ENCODE measurements around the gene DENND1A. TPM values are rescaled to one million over a fixed set of nuclear protein-coding genes. Genes with fewer than 3 reads are reported as not detected.

Gene DENND1A
- total RNA-seq, 1 donor from 2014 or later: 13.9 TPM

- no peaks in the 10 kb centered on the region for H3K27me3 Mint-ChIP-seq (ENCODE audit: unreplicated experiment)
- H3K9me3 Mint-ChIP-seq (ENCODE audit: unreplicated experiment): peaks cover 1% of the 10 kb centered on the region
- no peak overlapping the region for H3K27ac Mint-ChIP-seq (ENCODE audit: unreplicated experiment)
- DNase-seq: no peak
- TF ChIP-seq CTCF (IDR thresholded peaks at IDR 0.05; ENCODE audit: partially characterized antibody, unreplicated experiment): no peak
- no peak overlapping the region for H3K4me3 Mint-ChIP-seq (ENCODE audit: unreplicated experiment)
- no peaks in the 10 kb centered on the region for H3K4me1 Mint-ChIP-seq (ENCODE audit: low read depth, unreplicated experiment)
- no peaks in the 10 kb centered on the region for H3K36me3 Mint-ChIP-seq (ENCODE audit: unreplicated experiment)
These were observed 31.0 kb upstream of the DENND1A start for GRCh38 chr9:123960965-123961364.

GRCh38 chr9:123960366-123960765 is 30.4 kb upstream of the DENND1A start:
- no peak for DNase-seq
- Mint-ChIP-seq H3K27me3 (ENCODE audit: unreplicated experiment) (no peaks in the 10 kb centered on the region), H3K27ac (ENCODE audit: unreplicated experiment) (no peak overlapping the region), H3K4me3 (ENCODE audit: unreplicated experiment) (no peak overlapping the region), H3K4me1 (ENCODE audit: low read depth, unreplicated experiment) (no peaks in the 10 kb centered on the region), H3K36me3 (ENCODE audit: unreplicated experiment) (no peaks in the 10 kb centered on the region), H3K9me3 (ENCODE audit: unreplicated experiment) (peaks cover 1% of the 10 kb centered on the region)
- TF ChIP-seq CTCF (IDR thresholded peaks at IDR 0.05; ENCODE audit: partially characterized antibody, unreplicated experiment): no peak

DNA sequence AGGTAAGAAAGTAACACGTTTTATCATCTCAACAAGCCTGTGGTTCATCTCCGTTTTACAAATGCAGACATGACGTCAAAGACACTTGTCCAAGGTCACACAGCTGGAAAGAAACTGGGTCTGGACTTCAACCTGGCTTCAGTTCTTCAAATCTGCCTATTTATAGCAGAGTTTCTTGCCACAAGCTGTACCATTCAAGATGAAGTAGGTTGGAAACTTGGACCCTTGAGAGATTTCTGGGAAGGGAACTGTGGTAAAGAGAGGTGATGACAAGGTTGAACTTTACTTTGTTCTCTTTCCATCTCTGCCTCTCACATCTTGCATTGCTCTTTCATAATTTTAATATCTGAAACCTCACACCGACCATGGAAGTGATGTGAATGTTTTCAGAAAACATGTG is 29.9 kb upstream of the DENND1A start:
- H3K36me3 Mint-ChIP-seq (ENCODE audit: unreplicated experiment): no peaks in the 10 kb centered on the region
- no peaks in the 10 kb centered on the region for H3K27me3 Mint-ChIP-seq (ENCODE audit: unreplicated experiment)

GRCh38 chr9:123957731-123958130 is 27.8 kb upstream of the DENND1A start:
- Mint-ChIP-seq H3K27me3 (ENCODE audit: unreplicated experiment) (no peaks in the 10 kb centered on the region), H3K4me3 (ENCODE audit: unreplicated experiment) (no peak overlapping the region)

More for the DNA sequence above, 29.9 kb upstream of the DENND1A start:
- Mint-ChIP-seq H3K27ac (ENCODE audit: unreplicated experiment) (no peak overlapping the region), H3K4me1 (ENCODE audit: low read depth, unreplicated experiment) (no peaks in the 10 kb centered on the region), H3K9me3 (ENCODE audit: unreplicated experiment) (peaks cover 1% of the 10 kb centered on the region), H3K4me3 (ENCODE audit: unreplicated experiment) (no peak overlapping the region)
- no peak for DNase-seq
- TF ChIP-seq CTCF (IDR thresholded peaks at IDR 0.05; ENCODE audit: partially characterized antibody, unreplicated experiment): no peak

More at GRCh38 chr9:123957731-123958130, 27.8 kb upstream of the DENND1A start:
- no peak for DNase-seq
- TF ChIP-seq CTCF (IDR thresholded peaks at IDR 0.05; ENCODE audit: partially characterized antibody, unreplicated experiment): no peak
- Mint-ChIP-seq H3K36me3 (ENCODE audit: unreplicated experiment) (no peaks in the 10 kb centered on the region), H3K9me3 (ENCODE audit: unreplicated experiment) (no peaks in the 10 kb centered on the region), H3K27ac (ENCODE audit: unreplicated experiment) (no peak overlapping the region), H3K4me1 (ENCODE audit: low read depth, unreplicated experiment) (no peaks in the 10 kb centered on the region)

Data from glutamatergic neuron (in vitro differentiated cells).